HepG2 (cell line): ENCODE measurements around the gene COMMD1.
"Not testable (repeated sequence)": the region's sequence is repeated elsewhere in the genome, so short reads cannot be mapped to it uniquely, and the experiment has no call there.

Source experiments
- CHD2 ChIP-seq: IDR thresholded peaks from 2 replicates; pipeline ENCODE4 v1.6.1; 2011; ENCODE audit warnings: low read depth, low read length, improper control_type of control experiment
- KAT2B ChIP-seq: fragments of 150-350 bp; IDR thresholded peaks from 2 replicates; pipeline ENCODE4 v1.6.1; 2014; ENCODE audit warnings: low read depth, low read length, borderline replicate concordance
- TF ChIP-seq, protein P1 (sequence below): sonication (generic); formaldehyde crosslinking; IDR thresholded peaks from 2 replicates; pipeline ENCODE4 v1.4.0; 2020; ENCODE audit warnings: mild to moderate bottlenecking, missing genetic modification reagents

DNA sequence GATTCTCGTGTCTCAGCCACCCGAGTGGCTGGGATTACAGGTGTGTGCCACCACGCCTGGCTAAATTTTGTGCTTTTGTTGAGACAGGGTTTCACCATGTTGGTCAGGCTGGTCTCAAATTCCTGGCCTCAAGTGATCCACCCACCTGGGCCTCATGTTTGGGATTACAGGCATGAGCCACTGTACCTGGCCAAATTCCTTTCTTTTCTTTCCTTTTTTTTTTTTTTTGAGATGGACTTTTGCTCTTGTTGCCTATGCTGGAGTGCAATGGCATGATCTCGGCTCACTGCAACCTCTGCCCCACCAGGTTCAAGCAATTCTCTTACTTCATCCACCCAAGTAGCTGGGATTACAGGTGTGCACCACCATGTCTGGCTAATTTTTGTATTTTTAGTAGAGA, 9.3 kb downstream of the COMMD1 start:
- TF ChIP-seq, protein P1, sequence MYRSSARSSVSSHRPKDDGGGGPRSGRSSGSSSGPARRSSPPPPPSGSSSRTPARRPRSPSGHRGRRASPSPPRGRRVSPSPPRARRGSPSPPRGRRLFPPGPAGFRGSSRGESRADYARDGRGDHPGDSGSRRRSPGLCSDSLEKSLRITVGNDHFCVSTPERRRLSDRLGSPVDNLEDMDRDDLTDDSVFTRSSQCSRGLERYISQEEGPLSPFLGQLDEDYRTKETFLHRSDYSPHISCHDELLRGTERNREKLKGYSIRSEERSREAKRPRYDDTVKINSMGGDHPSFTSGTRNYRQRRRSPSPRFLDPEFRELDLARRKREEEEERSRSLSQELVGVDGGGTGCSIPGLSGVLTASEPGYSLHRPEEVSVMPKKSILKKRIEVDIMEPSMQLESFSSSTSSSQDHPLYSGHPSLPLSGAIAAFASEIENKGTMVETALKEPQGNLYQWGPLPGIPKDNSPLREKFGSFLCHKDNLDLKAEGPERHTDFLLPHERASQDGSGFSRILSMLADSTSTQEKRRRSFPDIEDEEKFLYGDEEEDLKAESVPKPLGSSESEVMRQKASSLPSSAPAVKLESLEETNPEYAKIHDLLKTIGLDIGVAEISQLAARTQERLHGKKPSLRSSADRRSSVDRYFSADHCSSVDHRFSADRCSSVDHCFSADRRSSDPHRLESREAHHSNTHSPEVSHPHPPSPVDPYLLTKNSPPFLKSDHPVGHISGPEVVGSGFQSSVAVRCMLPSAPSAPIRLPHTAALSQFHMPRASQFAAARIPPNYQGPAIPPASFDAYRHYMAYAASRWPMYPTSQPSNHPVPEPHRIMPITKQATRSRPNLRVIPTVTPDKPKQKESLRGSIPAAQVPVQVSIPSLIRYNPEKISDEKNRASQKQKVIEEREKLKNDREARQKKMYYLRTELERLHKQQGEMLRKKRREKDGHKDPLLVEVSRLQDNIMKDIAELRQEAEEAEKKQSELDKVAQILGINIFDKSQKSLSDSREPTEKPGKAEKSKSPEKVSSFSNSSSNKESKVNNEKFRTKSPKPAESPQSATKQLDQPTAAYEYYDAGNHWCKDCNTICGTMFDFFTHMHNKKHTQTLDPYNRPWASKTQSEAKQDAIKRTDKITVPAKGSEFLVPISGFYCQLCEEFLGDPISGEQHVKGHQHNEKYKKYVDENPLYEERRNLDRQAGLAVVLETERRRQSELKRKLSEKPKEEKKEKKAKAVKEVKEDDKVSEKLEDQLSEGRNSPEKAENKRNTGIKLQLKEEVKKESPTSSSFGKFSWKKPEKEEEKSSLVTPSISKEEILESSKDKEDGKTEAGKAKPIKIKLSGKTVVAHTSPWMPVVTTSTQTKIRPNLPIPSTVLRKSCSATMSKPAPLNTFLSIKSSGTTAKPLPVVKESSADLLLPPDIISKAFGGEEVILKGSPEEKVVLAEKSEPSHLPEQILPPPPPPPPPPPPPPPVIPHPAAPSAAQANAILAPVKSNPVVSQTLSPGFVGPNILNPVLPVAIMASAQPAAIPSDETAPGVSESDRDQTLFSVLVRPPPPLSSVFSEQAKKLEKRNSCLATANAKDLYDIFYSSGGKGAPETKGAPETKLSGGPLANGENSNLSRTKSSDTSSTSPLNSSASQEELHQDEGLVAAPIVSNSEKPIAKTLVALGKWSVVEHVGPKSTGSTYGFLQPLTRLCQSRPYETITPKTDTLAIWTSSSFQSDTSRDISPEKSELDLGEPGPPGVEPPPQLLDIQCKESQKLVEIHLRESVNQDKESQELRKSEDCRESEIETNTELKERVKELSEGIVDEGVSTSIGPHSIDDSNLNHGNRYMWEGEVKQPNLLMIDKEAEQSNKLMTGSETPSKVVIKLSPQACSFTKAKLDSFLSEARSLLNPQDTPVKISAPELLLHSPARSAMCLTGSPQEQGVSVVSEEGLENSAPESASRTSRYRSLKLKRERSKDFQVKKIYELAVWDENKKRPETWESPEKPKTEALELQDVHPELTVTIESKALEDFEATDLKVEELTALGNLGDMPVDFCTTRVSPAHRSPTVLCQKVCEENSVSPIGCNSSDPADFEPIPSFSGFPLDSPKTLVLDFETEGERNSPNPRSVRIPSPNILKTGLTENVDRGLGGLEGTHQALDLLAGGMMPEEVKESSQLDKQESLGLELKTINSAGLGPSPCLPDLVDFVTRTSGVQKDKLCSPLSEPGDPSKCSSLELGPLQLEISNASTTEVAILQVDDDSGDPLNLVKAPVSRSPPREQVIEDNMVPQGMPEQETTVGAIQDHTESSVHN (CRISPR knock-in tag): not testable (repeated sequence)
- TF ChIP-seq KAT2B, CHD2: not testable (repeated sequence)
